H9 (cell line): Measurements from ENCODE around the gene CLK4. TPM values are rescaled to one million over a fixed set of nuclear protein-coding genes. Genes with fewer than 3 reads are reported as not detected.

Source experiments
- DNase-seq: peaks from one replicate; pipeline ENCODE4 v3.0.0-alpha.2; 2017
- H2AFZ ChIP-seq: one replicate; pipeline ENCODE4 v1.6.1; 2013; ENCODE audit warnings: mild to moderate bottlenecking, low read length, control low read depth, moderate library complexity
- H2AK5ac ChIP-seq: 2 replicates; pipeline ENCODE4 v1.6.1; 2013; ENCODE audit warnings: low read length, control low read depth, mixed read lengths; ENCODE audit not compliant: insufficient read length
- H2BK120ac ChIP-seq: one replicate; pipeline ENCODE4 v1.6.1; 2013; ENCODE audit warnings: low read depth, mild to moderate bottlenecking, low read length, control low read depth, inconsistent platforms; ENCODE audit not compliant: poor library complexity, severe bottlenecking
- H2BK12ac ChIP-seq: 2 replicates; pipeline ENCODE4 v1.6.1; 2013; ENCODE audit warnings: low read length, control low read depth, mixed read lengths, low read depth; ENCODE audit not compliant: insufficient read length
- H2BK15ac ChIP-seq: 2 replicates; pipeline ENCODE4 v1.6.1; 2013; ENCODE audit warnings: low read depth, low read length, control low read depth
- H2BK20ac ChIP-seq: one replicate; pipeline ENCODE4 v1.6.1; 2013; ENCODE audit warnings: low read depth, mild to moderate bottlenecking, low read length, control low read depth, inconsistent platforms; ENCODE audit not compliant: poor library complexity, severe bottlenecking
- H2BK5ac ChIP-seq: 2 replicates; pipeline ENCODE4 v1.6.1; 2013; ENCODE audit warnings: low read length, control low read depth, mixed read lengths; ENCODE audit not compliant: insufficient read length
- H3K14ac ChIP-seq: 2 replicates; pipeline ENCODE4 v1.6.1; 2013; ENCODE audit warnings: low read length, control low read depth; ENCODE audit not compliant: insufficient read depth
- H3K18ac ChIP-seq: 2 replicates; pipeline ENCODE4 v1.6.1; 2013; ENCODE audit warnings: low read depth, mild to moderate bottlenecking, mixed read lengths, low read length, control low read depth; ENCODE audit not compliant: insufficient read length
- H3K23ac ChIP-seq: 2 replicates; pipeline ENCODE4 v1.6.1; 2013; ENCODE audit warnings: low read length, control low read depth, mixed read lengths, low read depth; ENCODE audit not compliant: insufficient read length
- H3K23me2 ChIP-seq: 2 replicates; pipeline ENCODE4 v1.6.1; 2013; ENCODE audit warnings: low read depth, mild to moderate bottlenecking, mixed read lengths, low read length, control low read depth; ENCODE audit not compliant: insufficient read length, poor library complexity, severe bottlenecking
- H3K27ac ChIP-seq: 2 replicates; pipeline ENCODE4 v1.5.1; 2013; ENCODE audit warnings: low read length, control low read depth, mixed read lengths, low read depth; ENCODE audit not compliant: insufficient read length
- H3K27me3 ChIP-seq: 2 replicates; pipeline ENCODE4 v1.6.1; 2013; ENCODE audit warnings: low read length, control low read depth, inconsistent platforms; ENCODE audit not compliant: insufficient read depth
- H3K4ac ChIP-seq: 2 replicates; pipeline ENCODE4 v1.6.1; 2013; ENCODE audit warnings: low read depth, mild to moderate bottlenecking, control low read depth, inconsistent platforms, low read length, moderate library complexity
- H3K4me1 ChIP-seq: 2 replicates; pipeline ENCODE4 v1.6.1; 2013; ENCODE audit warnings: low read length, control low read depth, inconsistent platforms; ENCODE audit not compliant: insufficient read depth
- H3K4me2 ChIP-seq: 2 replicates; pipeline ENCODE4 v1.6.1; 2013; ENCODE audit warnings: low read length, control low read depth, mixed read lengths; ENCODE audit not compliant: insufficient read length, insufficient read depth
- H3K56ac ChIP-seq: 2 replicates; pipeline ENCODE4 v1.6.1; 2013; ENCODE audit warnings: low read depth, mild to moderate bottlenecking, mixed read lengths, low read length, control low read depth; ENCODE audit not compliant: insufficient read length
- H3K79me1 ChIP-seq: 2 replicates; pipeline ENCODE4 v1.6.1; 2013; ENCODE audit warnings: low read depth, mild to moderate bottlenecking, moderate library complexity, low read length, control low read depth, inconsistent platforms; ENCODE audit not compliant: insufficient read depth, poor library complexity, severe bottlenecking
- H3K79me2 ChIP-seq: 2 replicates; pipeline ENCODE4 v1.6.1; 2013; ENCODE audit warnings: low read length, control low read depth, inconsistent platforms; ENCODE audit not compliant: insufficient read depth
- H3K9ac ChIP-seq: 2 replicates; pipeline ENCODE4 v1.6.1; 2013; ENCODE audit warnings: low read length, control low read depth, mixed read lengths; ENCODE audit not compliant: insufficient read length; ENCODE audit errors: extremely low read depth
- H3K9me3 ChIP-seq: one replicate; pipeline ENCODE4 v1.6.1; 2013; ENCODE audit warnings: low read depth, low read length, inconsistent platforms; ENCODE audit not compliant: control insufficient read depth
- H3T11ph ChIP-seq: one replicate; pipeline ENCODE4 v1.6.1; 2013; ENCODE audit warnings: mild to moderate bottlenecking, low read length, control low read depth, inconsistent platforms
- H4K20me1 ChIP-seq: one replicate; pipeline ENCODE4 v1.6.1; 2013; ENCODE audit not compliant: control insufficient read depth, insufficient read length, insufficient read depth
- H4K5ac ChIP-seq: 2 replicates; pipeline ENCODE4 v1.6.1; 2013; ENCODE audit warnings: low read depth, mild to moderate bottlenecking, mixed read lengths, low read length, control low read depth; ENCODE audit not compliant: insufficient read length
- H4K8ac ChIP-seq: replicated peaks from 2 replicates; pipeline ENCODE4 v1.6.1; 2013; ENCODE audit warnings: low read length, control low read depth, mixed read lengths, low read depth; ENCODE audit not compliant: insufficient read length
- H4K91ac ChIP-seq: 2 replicates; pipeline ENCODE4 v1.6.1; 2013; ENCODE audit warnings: low read depth, mild to moderate bottlenecking, moderate library complexity, mixed read lengths, low read length, control low read depth; ENCODE audit not compliant: insufficient read length
- H3K27ac Mint-ChIP-seq, 3 experiments: 2 replicates in 2 of 3; 3 replicates in 1 of 3; pipeline ENCODE4 v1.8.0; 2020 to 2021; ENCODE audit warnings: mixed read lengths in 3 of 3, mild to moderate bottlenecking in 1 of 3, moderate library complexity in 1 of 3
- H3K27me3 Mint-ChIP-seq: 2 replicates; pipeline ENCODE4 v1.8.0; 2021; ENCODE audit warnings: low read depth, mild to moderate bottlenecking, moderate library complexity, mixed read lengths
- H3K36me3 Mint-ChIP-seq, 3 experiments: 2 replicates in 2 of 3; 3 replicates in 1 of 3; pipeline ENCODE4 v1.8.0; 2020 to 2021; ENCODE audit warnings: low read depth in 3 of 3, mixed read lengths in 3 of 3; ENCODE audit not compliant: insufficient read depth in 1 of 3
- H3K4me1 Mint-ChIP-seq, 2 experiments: 2 replicates each; pipeline ENCODE4 v1.8.0; 2020; ENCODE audit warnings: mixed read lengths in 2 of 2
- H3K4me3 Mint-ChIP-seq, 2 experiments: 2 replicates in 1 of 2; 3 replicates in 1 of 2; pipeline ENCODE4 v1.8.0; 2020 to 2021; ENCODE audit warnings: mild to moderate bottlenecking in 2 of 2, mixed read lengths in 2 of 2, moderate library complexity in 1 of 2
- H3K9me3 Mint-ChIP-seq, 2 experiments: 2 replicates in 1 of 2; 3 replicates in 1 of 2; pipeline ENCODE4 v1.8.0; 2020; ENCODE audit warnings: mild to moderate bottlenecking in 2 of 2, mixed read lengths in 2 of 2, moderate library complexity in 1 of 2
- WGBS: extraction: QIAGEN DNeasy Blood & Tissue Kit; methylation state at CpG from one replicate; pipeline ENCODE4 v1.1.7; 2013; ENCODE audit warnings: missing lambda C conversion rate, low lambda C conversion rate, mixed read lengths; ENCODE audit not compliant: insufficient read length; ENCODE audit errors: extremely low coverage; 5-methylcytosine and 5-hydroxymethylcytosine counted together
- total RNA-seq: library from RNA; stranded (reverse); gene quantifications from 2 replicates; pipeline ENCODE4 v1.2.1, GENCODE V29; 2021
- TF ChIP-seq, protein P1 (sequence below): fragments of 200-600 bp; sonication (generic); conservative IDR thresholded peaks from 3 replicates; pipeline ENCODE4 v1.8.0; 2021; ENCODE audit warnings: antibody characterized with exemption, mild to moderate bottlenecking

The CLK4 gene
- total RNA-seq, 1 experiment from 2014 or later = 12.5 TPM

- DNase-seq = no peak
- Histone ChIP-seq H3K18ac (no peak overlapping the region), H2BK5ac (no peak overlapping the region), H3T11ph (no peak overlapping the region), H3K79me2 (peaks cover 10% of the 10 kb centered on the region; the same call in 1 of the 2 replicates), H3K4ac (no peak overlapping the region), H3K79me1 (peaks cover 7% of the 10 kb centered on the region), H4K20me1 (no peaks in the 10 kb centered on the region), H3K14ac (no peak overlapping the region), H2BK12ac (no peak overlapping the region), H2AFZ (no peak overlapping the region), H4K91ac (no peak overlapping the region), H3K9me3 (no peaks in the 10 kb centered on the region), H3K23ac (no peak overlapping the region), H3K4me1 (peaks cover 9% of the 10 kb centered on the region; the same call in 1 of the 2 replicates), H3K4me2 (peak overlapping the region; percentile 75), H3K9ac (peak overlapping the region; percentile 93), H2AK5ac (no peak overlapping the region), H2BK120ac (no peak overlapping the region), H2BK15ac (no peak overlapping the region), H4K5ac (no peak overlapping the region), H3K27ac (no peak overlapping the region), H3K23me2 (peaks cover 11% of the 10 kb centered on the region), H4K8ac (no peak overlapping the region), H3K27me3 (no peaks in the 10 kb centered on the region), H3K56ac (no peak overlapping the region), H2BK20ac (no peak overlapping the region)
- Mint-ChIP-seq H3K36me3 (peaks cover 2 to 22% (median 19%) of the 10 kb centered on the region in 3 experiments; a peak in 6 of 7 replicates), H3K9me3 (peaks cover 0 to 6% of the 10 kb centered on the region in 2 experiments; a peak in 3 of 5 replicates), H3K27me3 (peaks cover 26% of the 10 kb centered on the region), H3K4me1 (peaks cover 31 to 46% of the 10 kb centered on the region in 2 experiments), H3K4me3 (peak overlapping the region; percentile 96 to 99), H3K27ac (peak overlapping the region in 2 of 3 experiments; percentile 17 to 89; a peak in 2 of 7 replicates)
- no CpG with 5 or more reads among the region's 15 CpGs for WGBS
- TF ChIP-seq, protein P1, sequence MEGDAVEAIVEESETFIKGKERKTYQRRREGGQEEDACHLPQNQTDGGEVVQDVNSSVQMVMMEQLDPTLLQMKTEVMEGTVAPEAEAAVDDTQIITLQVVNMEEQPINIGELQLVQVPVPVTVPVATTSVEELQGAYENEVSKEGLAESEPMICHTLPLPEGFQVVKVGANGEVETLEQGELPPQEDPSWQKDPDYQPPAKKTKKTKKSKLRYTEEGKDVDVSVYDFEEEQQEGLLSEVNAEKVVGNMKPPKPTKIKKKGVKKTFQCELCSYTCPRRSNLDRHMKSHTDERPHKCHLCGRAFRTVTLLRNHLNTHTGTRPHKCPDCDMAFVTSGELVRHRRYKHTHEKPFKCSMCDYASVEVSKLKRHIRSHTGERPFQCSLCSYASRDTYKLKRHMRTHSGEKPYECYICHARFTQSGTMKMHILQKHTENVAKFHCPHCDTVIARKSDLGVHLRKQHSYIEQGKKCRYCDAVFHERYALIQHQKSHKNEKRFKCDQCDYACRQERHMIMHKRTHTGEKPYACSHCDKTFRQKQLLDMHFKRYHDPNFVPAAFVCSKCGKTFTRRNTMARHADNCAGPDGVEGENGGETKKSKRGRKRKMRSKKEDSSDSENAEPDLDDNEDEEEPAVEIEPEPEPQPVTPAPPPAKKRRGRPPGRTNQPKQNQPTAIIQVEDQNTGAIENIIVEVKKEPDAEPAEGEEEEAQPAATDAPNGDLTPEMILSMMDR = no peak
These were observed 2.0 kb downstream of the CLK4 start for GRCh38 chr5:178624631-178625546.
